ENCODE data around the gene ARHGEF16.

The ARHGEF16 gene

DNA sequence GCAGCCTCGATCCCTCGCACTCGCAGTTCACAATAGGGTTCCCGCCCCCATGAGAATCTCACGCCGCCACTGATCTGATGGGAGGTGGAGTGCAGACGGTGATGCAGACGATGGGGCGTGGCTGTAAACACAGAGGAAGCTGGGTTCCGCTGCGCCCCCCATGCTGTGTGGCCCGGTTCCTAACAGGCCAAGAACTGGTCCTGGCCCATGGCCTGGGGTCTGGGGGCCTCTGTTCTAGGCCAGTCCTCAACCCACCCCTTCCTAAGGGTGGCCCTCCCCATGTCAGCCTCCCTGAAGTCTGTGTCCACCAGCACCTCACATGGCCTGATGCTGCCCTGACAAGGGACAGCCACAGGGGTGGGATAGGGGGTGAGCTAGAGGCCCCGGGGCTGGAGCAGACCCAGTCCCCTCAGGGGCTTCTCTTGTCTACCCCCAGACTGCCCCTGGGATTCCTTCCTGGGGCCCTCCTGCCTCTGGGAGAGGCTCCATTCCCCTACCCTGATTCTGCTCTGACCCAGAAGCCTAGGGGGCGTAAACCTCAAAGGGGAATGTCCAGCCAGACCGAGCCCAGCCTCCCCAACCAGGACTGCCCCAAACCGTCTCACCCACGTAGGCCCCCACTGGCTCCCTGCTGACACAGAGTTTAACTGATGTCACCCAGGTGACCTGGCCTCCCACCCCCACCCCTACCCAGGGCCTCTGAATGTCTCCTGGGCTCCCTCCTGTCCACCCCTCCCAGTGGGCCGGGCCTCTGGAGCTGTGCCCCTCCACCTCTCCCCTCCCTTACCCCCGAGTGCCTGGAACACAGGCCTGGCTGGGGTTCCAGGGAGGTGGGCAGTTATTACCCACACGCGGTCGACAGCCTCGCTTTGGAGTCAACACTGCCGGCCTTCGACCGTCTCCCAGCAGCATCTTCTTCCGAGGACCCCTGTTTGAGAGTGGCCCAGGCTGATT is 14.8 kb upstream of the ARHGEF16 start:
- peak in 1 of 5 donors; percentile 4 for DNase-seq

DNA sequence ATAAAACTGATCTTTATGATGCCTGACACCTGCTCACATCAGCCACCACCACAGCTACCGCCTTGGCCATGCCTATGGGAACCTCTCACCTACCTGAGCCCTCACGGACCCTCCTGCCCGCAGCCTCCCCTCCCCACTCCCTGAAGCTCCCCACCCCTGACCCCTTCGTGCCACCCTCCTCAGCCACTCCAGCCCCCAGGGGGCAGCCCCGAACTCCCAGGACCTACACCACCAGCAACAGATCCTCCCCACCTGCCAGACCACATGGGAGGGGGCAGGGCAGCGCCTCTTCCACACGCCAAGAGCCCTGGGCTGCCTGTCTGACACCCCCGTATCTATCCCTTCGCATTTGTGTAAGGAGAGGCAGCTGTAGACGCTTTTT is 14.2 kb upstream of the ARHGEF16 start:
- peak in 1 of 5 donors; percentile 5 for DNase-seq

DNA sequence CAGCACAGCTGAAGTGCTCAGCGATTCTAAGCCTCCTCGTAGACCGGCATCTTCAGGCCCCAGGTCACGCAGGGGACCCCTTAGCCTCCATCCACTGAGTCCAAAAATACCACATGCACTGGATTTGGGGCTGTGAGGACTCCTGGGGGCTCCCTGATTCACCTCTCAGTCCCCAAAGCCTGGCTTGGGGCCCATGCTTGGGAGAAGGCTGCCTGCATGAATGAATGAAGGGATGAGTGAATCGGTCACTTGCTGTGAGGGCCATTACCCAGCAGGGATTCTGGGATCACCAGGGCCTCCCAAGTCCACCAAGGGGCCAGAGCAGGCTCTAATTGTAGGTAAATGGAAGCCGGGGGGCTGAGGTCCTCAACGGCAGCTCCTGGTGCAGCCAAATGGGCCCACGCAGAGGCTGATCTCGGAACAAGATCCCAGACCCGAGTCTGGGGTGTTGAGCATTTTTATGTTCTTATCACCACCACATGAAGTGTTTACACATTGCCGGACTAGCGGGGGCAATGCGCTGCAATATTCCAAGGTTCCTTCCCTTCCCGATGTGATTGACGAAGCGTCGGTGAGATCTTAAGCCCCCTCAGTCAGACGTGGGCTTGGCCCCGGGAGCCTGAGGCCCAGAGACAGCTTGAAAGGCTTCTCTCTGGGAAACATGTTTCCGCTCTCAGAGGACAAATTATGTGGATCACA is 13.6 kb upstream of the ARHGEF16 start:
- no peak for DNase-seq

- DNase-seq = no peak
Observed at GRCh38 chr1:3441410-3441847, 13.0 kb upstream of the ARHGEF16 start.

DNA sequence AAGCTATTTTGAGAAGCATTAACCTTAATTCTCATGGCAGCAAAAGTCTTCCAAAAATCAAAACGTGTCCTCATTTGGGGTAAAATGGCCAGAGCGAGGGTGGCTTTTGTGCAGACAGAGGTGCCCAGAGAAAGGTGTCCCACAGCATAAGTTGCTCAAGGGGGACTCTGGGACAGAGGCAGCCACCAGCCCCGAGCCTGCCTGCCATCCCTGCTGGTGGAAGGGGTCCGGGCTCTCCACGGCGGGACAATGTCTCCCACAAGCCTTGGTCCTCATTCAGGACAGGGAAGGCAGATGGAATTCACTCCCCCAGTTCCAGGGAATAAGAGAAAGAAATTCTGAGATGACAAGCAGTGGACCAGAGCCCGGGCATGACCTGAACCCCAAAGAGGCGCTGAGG is 12.6 kb upstream of the ARHGEF16 start:
- DNase-seq = no peak

DNA sequence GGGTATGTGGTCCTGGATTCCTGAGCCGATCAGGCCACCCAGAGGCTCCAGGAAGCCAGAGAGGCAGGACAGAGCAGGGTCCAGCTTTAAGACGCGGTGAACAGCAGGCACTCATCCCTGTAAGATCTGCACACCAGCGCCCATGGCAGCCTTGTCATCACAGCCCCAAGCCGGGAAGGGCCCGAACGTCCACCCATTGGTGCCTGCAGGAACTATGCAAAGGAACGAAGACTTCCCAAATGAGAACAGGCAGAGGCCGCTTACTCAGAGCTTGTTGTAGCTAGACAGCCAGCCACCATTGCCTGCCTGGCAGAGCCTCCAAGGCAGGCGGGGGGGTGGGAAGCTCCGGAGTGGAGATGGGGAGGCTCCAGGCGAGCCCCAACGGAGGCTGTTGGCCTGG is 12.1 kb upstream of the ARHGEF16 start:
- no peak for DNase-seq

GRCh38 chr1:3442901-3443300 is 11.6 kb upstream of the ARHGEF16 start:
- DNase-seq = no peak

DNA sequence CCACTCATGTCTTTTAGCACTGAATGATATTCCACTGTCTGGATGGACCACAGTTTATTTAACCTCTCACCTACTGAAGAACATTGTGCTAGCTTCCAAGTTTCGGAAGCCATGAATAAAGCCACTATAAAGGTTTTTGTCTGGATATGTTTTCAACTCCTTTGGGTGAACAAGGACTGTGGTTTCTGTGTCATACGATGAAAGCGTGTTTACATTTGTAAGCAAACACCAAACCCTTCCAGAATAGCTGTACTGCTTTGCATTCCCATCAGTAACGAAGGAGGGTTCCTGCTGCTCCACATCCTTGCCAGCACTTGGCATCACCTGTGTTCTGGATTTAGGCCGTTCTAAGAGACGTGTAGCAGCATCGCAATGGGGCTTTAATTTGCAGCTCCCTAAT is 10.7 kb upstream of the ARHGEF16 start:
- DNase-seq = no peak

GRCh38 chr1:3444298-3444697 is 10.2 kb upstream of the ARHGEF16 start:
- no peak for DNase-seq

- no peak for DNase-seq
Observed at GRCh38 chr1:3444736-3445135, 9.7 kb upstream of the ARHGEF16 start.

- DNase-seq = no peak
Observed at GRCh38 chr1:3450202-3450863, 4.1 kb upstream of the ARHGEF16 start.

GRCh38 chr1:3450983-3451382 is 3.5 kb upstream of the ARHGEF16 start:
- no peak for DNase-seq

DNA sequence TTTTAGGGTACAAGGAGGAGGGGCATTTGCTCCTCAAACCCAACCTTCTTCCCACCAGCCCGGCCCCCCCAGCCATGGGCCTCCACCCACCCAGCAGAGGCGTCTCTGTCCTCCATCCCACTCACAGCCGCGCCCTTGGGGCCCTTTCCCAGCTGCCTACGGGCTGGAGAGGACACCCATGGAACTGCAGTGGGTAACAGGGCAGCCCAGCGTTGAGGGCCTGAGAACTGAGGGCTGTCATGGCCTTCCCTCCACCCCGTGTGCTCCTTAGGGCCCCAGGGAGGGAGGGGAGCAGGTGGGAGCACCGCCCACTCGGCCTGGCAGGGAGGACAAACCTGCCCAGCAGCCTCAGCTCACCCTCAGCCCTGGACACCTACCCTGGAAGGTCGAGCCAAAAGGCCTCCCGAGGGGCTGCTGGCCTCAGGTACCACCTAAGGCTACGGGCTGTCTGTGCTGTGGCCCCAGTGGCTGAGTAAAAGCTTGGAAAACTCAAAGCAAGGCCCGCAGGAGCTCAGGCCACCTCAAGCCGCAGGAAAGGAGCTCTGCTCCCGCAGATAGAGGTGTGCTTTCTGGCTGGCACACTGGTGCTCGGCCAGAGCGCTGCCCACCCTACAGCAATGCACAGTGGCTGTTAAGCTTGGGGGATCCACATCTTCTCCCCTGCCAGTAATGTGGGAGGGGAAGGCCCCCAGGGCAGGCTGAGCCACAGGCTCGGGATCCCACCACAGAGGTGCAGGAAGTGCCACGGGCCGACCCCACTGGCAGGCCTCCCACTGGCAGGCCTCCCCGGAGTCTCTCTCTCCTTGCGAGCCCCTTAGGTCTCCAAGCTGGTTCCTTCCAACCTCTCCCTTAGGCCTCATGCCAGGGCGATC is 2.2 kb upstream of the ARHGEF16 start:
- DNase-seq = no peak

DNA sequence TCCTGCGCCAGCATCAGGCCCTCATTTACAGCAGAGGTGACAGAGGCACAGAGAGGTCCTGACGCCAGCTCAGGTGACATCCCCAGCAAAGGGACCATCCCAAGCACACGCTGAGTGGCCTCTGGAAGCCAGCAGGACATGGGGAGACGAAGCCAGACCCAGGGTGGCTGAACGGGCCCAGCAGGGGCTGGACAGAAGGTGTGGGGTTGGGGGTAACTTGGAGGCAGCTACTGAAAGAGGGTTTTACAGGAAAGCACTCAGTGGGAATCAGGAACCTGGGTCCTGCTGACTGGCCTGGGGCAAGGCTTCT is 1.6 kb upstream of the ARHGEF16 start:
- DNase-seq = no peak

DNA sequence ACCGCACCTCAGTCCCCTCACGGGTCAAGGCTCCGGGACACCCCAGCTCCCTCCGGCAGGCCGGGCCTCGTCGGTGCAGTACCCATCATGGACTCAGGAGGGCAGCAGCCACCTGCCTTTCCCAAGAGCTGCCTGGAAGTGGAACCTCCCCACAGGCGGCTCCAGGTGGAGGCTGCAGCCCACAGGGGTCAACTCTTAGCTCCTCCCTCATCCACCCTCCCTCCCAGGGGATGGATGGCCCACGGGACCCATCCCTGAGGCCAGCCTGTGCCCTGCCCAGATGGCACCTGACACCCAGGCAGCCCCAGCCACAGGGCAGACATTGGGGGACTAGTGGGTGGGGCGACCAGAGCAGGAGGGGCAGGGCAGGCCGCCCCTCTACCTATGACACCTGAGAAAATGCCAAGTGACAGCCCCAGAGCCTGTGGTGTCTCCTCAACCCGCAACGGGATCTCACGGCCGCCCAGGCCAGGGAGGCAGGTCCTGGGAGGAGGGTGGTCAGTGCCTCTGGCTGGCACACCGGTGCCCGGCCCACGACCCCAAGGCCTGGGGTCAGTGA is 1.2 kb upstream of the ARHGEF16 start:
- peak; percentile 38 to 67 (median 55) for DNase-seq

DNA sequence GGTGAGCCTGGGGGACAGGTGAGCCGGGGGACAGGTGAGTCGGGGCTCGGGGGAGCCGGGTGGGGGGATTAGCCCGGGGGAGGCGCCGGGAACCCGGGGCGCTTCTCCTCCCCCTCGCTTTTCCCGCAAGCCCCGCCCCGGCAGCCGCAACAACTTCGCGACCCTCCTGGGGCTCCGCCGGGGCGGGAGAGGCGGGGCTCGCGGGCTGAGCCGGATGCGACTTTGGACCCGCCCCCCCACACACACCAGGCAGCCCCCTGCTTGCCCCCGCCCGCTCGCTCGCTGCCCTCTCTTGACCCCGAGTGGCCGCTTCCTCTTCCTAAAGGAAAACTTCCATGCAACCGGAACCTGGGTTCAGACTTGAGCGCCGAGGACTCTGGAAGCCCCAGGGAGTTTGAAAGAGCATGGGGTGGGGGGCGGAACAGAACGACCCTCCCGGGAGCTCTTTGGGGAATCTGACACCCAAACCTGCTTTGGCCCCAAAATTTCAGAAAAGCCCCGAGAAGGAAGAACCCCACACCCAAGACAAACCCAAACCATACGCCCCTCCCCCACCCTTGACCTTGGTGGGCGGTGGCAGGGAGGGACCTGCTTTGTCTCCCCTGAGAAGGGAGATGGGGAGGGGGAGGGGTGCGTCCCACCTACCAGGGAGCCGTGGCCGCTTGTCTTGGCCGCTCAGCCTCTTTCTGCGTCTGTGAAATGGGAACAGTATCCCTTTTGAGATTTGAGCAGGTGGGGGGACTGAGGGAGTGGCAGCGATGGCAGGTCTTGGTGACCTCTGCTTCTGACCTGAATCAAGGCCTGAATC is 550 bp downstream of the ARHGEF16 start:
- DNase-seq = peak in 1 of 5 donors; percentile 24

DNA sequence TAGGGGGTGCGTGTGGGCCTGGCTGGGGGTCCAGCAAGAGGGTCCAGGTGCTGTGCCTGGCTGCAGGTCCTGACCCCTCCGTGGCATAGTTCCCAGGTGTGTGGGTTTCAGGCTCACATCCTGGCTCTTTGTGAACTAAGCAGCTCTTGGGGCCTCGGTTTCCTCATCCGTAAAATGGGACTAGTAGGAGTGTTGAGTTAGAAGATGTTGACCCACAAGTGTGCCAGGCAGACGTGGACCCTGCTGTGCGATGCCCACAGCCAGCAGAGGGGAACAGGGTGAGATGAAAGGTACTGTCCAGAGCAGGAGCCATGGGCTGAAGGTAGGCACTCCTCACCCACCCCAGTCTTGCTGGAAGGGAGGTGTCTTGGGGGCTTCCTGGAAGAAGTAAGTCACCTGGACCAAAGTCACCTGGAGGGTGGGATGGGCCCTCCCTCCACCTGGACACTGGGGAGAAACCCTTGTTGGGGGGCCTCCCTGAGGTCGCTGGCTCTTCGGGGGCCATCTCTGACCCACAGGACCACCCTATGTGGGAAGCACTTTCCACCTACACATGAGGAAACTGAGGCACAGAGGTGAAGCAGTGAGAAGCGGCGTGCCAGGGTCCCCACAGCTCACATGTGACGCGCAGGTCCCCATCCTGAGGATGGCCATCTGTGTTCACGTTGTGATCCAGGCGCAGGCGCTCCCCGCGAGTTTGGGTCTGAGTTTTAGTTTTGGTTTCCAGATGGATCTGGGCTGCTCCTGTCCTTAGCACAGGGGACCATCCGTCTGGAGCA is 1.4 kb downstream of the ARHGEF16 start:
- DNase-seq = no peak

DNA sequence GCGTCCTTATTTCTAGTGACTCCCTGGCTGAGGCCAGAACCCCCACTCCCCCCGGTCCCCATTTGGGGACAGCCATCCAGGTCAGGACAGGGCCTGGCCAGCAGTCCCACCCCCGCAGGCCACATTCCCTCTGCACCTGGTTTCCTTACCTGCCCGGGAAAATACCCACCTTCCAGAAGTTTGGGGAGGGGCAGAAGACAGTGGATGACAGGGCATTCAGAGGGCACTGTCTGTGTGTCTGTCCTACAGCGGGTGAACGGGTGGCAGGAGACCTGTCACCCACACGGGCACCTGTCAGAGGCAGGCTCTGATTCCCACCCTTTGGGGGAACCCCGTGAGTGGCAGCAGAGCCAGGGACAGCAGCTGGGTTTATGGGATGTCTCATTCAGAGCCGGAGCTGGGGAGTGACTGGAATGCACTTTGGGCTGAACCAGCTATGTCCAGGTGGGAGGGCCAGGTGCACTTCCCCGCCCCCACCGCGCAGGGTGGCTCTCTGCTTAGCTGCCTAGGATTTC is 2.0 kb downstream of the ARHGEF16 start:
- no peak for DNase-seq

DNA sequence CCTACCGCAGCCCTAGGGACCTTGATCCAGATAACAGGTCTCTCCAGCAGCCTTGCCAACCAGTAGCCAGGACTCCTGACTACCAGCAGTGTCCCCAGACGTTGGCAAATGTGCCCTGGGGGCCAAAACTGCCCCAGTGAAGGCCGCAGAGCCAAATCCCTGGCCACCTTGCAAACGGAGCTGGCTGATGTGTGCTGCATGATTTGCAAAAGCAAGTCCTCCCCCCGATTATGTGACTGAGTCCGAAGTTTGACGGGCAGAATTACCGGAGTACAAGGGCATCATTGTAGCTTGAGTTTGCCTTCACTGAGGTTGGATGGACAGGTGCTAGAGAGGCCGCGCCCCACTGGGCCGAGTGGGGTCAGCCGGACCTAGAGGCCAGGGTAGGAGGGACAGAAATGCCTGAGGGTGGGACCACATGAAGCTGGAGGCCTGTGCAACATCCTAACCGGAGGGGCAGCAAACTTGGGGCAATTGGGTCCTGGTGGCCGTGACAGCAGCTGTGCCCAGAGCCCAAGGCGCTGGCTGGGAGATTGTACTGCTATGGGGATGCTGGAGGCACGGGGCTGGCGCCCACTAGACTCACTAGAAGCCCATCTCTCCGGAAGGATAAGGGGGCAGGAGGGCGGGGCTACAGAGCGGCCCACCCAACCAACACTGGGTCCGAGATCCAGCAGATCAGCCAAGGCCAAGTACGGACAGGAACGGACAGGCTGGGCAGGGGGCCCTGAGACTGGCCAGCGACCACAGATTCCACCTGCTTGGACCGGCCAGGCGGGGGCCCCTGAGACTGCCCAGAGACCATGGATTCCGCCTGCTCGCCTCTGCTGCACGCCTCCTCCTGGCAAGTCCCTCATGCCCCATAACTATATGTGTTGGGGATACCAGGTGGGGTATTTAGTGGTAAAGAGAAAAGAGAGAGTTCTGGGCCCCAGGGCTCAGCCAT is 2.8 kb downstream of the ARHGEF16 start:
- DNase-seq = no peak

Data from T-helper 1 cell (primary cell).